ENCODE data around the gene LRRC8A. TPM values are rescaled to one million over a fixed set of nuclear protein-coding genes. Genes with fewer than 3 reads are reported as not detected.

LRRC8A gene
- total and polyA plus RNA-seq, 2 of the 13 experiments (the other 11 are each of a cell fraction or from before 2014, with no cell fraction given): 16.1 to 40.6 TPM

GRCh38 chr9:128905964-128906363 is 24.0 kb downstream of the LRRC8A start (continued):
- TF ChIP-seq, protein P1, sequence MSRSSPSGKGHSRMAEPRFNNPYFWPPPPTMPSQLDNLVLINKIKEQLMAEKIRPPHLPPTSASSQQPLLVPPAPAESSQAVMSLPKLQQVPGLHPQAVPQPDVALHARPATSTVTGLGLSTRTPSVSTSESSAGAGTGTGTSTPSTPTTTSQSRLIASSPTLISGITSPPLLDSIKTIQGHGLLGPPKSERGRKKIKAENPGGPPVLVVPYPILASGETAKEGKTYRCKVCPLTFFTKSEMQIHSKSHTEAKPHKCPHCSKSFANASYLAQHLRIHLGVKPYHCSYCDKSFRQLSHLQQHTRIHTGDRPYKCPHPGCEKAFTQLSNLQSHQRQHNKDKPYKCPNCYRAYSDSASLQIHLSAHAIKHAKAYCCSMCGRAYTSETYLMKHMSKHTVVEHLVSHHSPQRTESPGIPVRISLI (CRISPR knock-in tag; IDR thresholded peaks at IDR 0.05; ENCODE audit: borderline replicate concordance): peak; percentile 33; the same call in 1 of the 2 replicates
- TF ChIP-seq PHF21A (CRISPR knock-in tag; IDR thresholded peaks at IDR 0.05): peak; percentile 66; the same call in 1 of the 2 replicates
- peak; percentile 34; the same call in 1 of the 3 replicates for TF ChIP-seq MXI1 (IDR thresholded peaks at IDR 0.05; ENCODE audit: borderline replicate concordance, low read depth, low read length)
- TF ChIP-seq MED1 (CRISPR knock-in tag; IDR thresholded peaks at IDR 0.05): peak; percentile 69
- 0 out of 2 replicates have a peak, but pooled peaks have one; percentile 36 for TF ChIP-seq FOXA3 (CRISPR knock-in tag; IDR thresholded peaks at IDR 0.05)
- TF ChIP-seq, protein P2, sequence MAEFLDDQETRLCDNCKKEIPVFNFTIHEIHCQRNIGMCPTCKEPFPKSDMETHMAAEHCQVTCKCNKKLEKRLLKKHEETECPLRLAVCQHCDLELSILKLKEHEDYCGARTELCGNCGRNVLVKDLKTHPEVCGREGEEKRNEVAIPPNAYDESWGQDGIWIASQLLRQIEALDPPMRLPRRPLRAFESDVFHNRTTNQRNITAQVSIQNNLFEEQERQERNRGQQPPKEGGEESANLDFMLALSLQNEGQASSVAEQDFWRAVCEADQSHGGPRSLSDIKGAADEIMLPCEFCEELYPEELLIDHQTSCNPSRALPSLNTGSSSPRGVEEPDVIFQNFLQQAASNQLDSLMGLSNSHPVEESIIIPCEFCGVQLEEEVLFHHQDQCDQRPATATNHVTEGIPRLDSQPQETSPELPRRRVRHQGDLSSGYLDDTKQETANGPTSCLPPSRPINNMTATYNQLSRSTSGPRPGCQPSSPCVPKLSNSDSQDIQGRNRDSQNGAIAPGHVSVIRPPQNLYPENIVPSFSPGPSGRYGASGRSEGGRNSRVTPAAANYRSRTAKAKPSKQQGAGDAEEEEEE (CRISPR knock-in tag; IDR thresholded peaks at IDR 0.05; ENCODE audit: borderline replicate concordance): no peak
- TF ChIP-seq ZNF263 (CRISPR knock-in tag; IDR thresholded peaks at IDR 0.05): peak; percentile 93
- TF ChIP-seq PAXIP1 (CRISPR knock-in tag; conservative IDR thresholded peaks at IDR 0.05): peak; percentile 76
- TF ChIP-seq ZNF770 (CRISPR knock-in tag; IDR thresholded peaks at IDR 0.05): peak; percentile 60
- TF ChIP-seq ZBTB38 (CRISPR knock-in tag; IDR thresholded peaks at IDR 0.05): peak; percentile 54; the same call in 1 of the 2 replicates
- no peak for TF ChIP-seq SOX13 (IDR thresholded peaks at IDR 0.05)
- TF ChIP-seq SOX13 (CRISPR knock-in tag; conservative IDR thresholded peaks at IDR 0.05 in 1 of 2, IDR thresholded peaks at IDR 0.05 in 1 of 2): peak in 1 of 2 experiments; percentile 34; a peak in 1 of 4 replicates
- TF ChIP-seq SOX5 (CRISPR knock-in tag; IDR thresholded peaks at IDR 0.05; ENCODE audit: borderline replicate concordance): peak; percentile 32; the same call in 1 of the 2 replicates
- TF ChIP-seq KDM4B (CRISPR knock-in tag; IDR thresholded peaks at IDR 0.05): no peak
- TF ChIP-seq PITX1 (CRISPR knock-in tag; IDR thresholded peaks at IDR 0.05): peak; percentile 70; the same call in 1 of the 2 replicates
- no peak for TF ChIP-seq ARID3A (IDR thresholded peaks at IDR 0.05; ENCODE audit: low read depth, low read length)
- 0 out of 2 replicates have a peak, but pooled peaks have one; percentile 28 for TF ChIP-seq ZFP90 (CRISPR knock-in tag; IDR thresholded peaks at IDR 0.05; ENCODE audit: borderline replicate concordance)
- no peak for TF ChIP-seq ERF (CRISPR knock-in tag; IDR thresholded peaks at IDR 0.05)
- TF ChIP-seq GATAD2A (CRISPR knock-in tag; IDR thresholded peaks at IDR 0.05): peak; percentile 52; the same call in 1 of the 2 replicates
- TF ChIP-seq HNF4G (IDR thresholded peaks at IDR 0.05; ENCODE audit: borderline replicate concordance, low read depth, low read length): peak; percentile 69
- peak; percentile 60; the same call in 1 of the 2 replicates for TF ChIP-seq HNF4G (CRISPR knock-in tag; IDR thresholded peaks at IDR 0.05; ENCODE audit: borderline replicate concordance, low read depth)
